HL-60/S4 (cell line): Measurements from ENCODE around the gene NPLOC4.

Source experiments
- in situ Hi-C: fragments of 300-500 bp; cut with MboI; formaldehyde crosslinking; loops from 2 replicates; pipeline ENCODE4 v1.14.3; 2022; ENCODE audit warnings: low sequenced_read_pairs

Gene NPLOC4

GRCh38 chr17:81664051-81664470 is 27.1 kb upstream of the NPLOC4 start:
- in situ Hi-C loops, result no loop called here

GRCh38 chr17:81662002-81662401 is 25.1 kb upstream of the NPLOC4 start:
- in situ Hi-C loops, result no loop called here

GRCh38 chr17:81660441-81660840 is 23.5 kb upstream of the NPLOC4 start:
- in situ Hi-C loops, result no loop called here

GRCh38 chr17:81659038-81659437 is 22.1 kb upstream of the NPLOC4 start:
- in situ Hi-C loops, result no loop called here

- in situ Hi-C loops, result no loop called here
These were observed 19.9 kb upstream of the NPLOC4 start for GRCh38 chr17:81656835-81657234.

- in situ Hi-C loops, result no loop called here
These were observed 19.3 kb upstream of the NPLOC4 start, which contains the start of gene PDE6G for GRCh38 chr17:81656118-81656743. PDE6G (minus strand) TSS chr17:81656542; CDS start chr17:81653305, 3,237 bp downstream.

GRCh38 chr17:81655378-81656117 is 18.6 kb upstream of the NPLOC4 start:
- in situ Hi-C loops, result no loop called here

GRCh38 chr17:81652906-81653771 is 16.2 kb upstream of the NPLOC4 start:
- in situ Hi-C loops, result no loop called here

GRCh38 chr17:81651692-81652091 is 14.8 kb upstream of the NPLOC4 start:
- in situ Hi-C loops, result no loop called here

- in situ Hi-C loops, result no loop called here
These were observed 14.0 kb upstream of the NPLOC4 start for GRCh38 chr17:81650951-81651350.

GRCh38 chr17:81648707-81649085 is 11.8 kb upstream of the NPLOC4 start:
- in situ Hi-C loops, result no loop called here

- in situ Hi-C loops, result no loop called here
These were observed 11.2 kb upstream of the NPLOC4 start for GRCh38 chr17:81648013-81648706.

GRCh38 chr17:81647640-81648012 is 10.7 kb upstream of the NPLOC4 start:
- in situ Hi-C loops, result no loop called here

GRCh38 chr17:81646869-81647600 is 10.1 kb upstream of the NPLOC4 start:
- in situ Hi-C loops, result no loop called here

GRCh38 chr17:81644976-81645952 is 8.4 kb upstream of the NPLOC4 start:
- in situ Hi-C loops, result no loop called here

- in situ Hi-C loops, result no loop called here
These were observed 7.6 kb upstream of the NPLOC4 start for GRCh38 chr17:81644496-81644895.

- in situ Hi-C loops, result no loop called here
These were observed 5.0 kb upstream of the NPLOC4 start for GRCh38 chr17:81641825-81642489.

GRCh38 chr17:81640011-81640410 is 3.1 kb upstream of the NPLOC4 start:
- in situ Hi-C loops, result no loop called here

GRCh38 chr17:81638683-81639082 is 1.8 kb upstream of the NPLOC4 start:
- in situ Hi-C loops, result no loop called here
